Measurements from ENCODE around the gene ZBED4. TPM values are rescaled to one million over a fixed set of nuclear protein-coding genes. Genes with fewer than 3 reads are reported as not detected.

The ZBED4 gene
- total and polyA plus RNA-seq, 2 of the 13 experiments (the other 11 are each of a cell fraction or from before 2014, with no cell fraction given) = 5.4 to 9.6 TPM

GRCh38 chr22:49921508-49922278 is 68.0 kb downstream of the ZBED4 start:
- Histone ChIP-seq H3K27ac (ENCODE audit: extremely low read length, insufficient read depth, low read length) (no peak overlapping the region), H3K4me2 (ENCODE audit: low read depth, low read length) (no peak overlapping the region), H4K20me1 (ENCODE audit: insufficient read depth, low read length) (no peaks in the 10 kb centered on the region), H3K4me1 (ENCODE audit: insufficient read depth, low read length) (peaks cover 25% of the 10 kb centered on the region), H3K36me3 (replicated peaks in 1 of 2; ENCODE audit: control insufficient read depth in 1 of 2, insufficient read depth in 2 of 2, low read length in 2 of 2) (peaks cover 0 to 10% of the 10 kb centered on the region in 2 experiments; a peak in 3 of 5 replicates), H2AFZ (ENCODE audit: low read length) (no peak overlapping the region), H3K27me3 (ENCODE audit: control insufficient read depth in 1 of 2, insufficient read depth in 2 of 2, low read length in 2 of 2) (no peaks in the 10 kb centered on the region), H3K9me3 (ENCODE audit: low read length) (no peaks in the 10 kb centered on the region), H3K79me2 (ENCODE audit: insufficient read depth, low read length) (peaks cover 9% of the 10 kb centered on the region), H3K4me3 (replicated peaks in 1 of 3; ENCODE audit: insufficient read depth in 1 of 3, low read depth in 2 of 3, low read length in 3 of 3) (no peak overlapping the region), H3K9ac (ENCODE audit: insufficient read depth, low read depth, low read length) (no peak overlapping the region)
- no TSS peak for BruUV-seq (replicated peaks)
- TF ChIP-seq TFDP2 (CRISPR knock-in tag; IDR thresholded peaks at IDR 0.05) = no peak
- TF ChIP-seq, protein P1, sequence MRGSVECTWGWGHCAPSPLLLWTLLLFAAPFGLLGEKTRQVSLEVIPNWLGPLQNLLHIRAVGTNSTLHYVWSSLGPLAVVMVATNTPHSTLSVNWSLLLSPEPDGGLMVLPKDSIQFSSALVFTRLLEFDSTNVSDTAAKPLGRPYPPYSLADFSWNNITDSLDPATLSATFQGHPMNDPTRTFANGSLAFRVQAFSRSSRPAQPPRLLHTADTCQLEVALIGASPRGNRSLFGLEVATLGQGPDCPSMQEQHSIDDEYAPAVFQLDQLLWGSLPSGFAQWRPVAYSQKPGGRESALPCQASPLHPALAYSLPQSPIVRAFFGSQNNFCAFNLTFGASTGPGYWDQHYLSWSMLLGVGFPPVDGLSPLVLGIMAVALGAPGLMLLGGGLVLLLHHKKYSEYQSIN (CRISPR knock-in tag; IDR thresholded peaks at IDR 0.05; ENCODE audit: borderline replicate concordance) = no peak
- intact Hi-C loops (cut with micrococcal nuclease; ENCODE audit: unreplicated experiment) = no loop called here
- ATAC-seq = no peak
- no peak for DNase-seq (ENCODE audit: low spot score)
- in situ Hi-C loops (cut with HindIII; ENCODE audit: extremely low pct_ligation_motif_present, low pct_unique_long_range_greater_than_20kb) = loop anchor here (5.0 kb wide), 1 partner anchor 154 kb away; no protein-coding TSS in a partner anchor
- FAIRE-seq = no peak
- ChIA-PET POLR2A (no interaction called here), CTCF (ENCODE audit: low intra/inter-chr PET ratio, low total read pairs) (no interaction called here)
- 91% methylated on average over 21 of the region's 35 CpGs for WGBS (ENCODE audit: low lambda C conversion rate)

DNA sequence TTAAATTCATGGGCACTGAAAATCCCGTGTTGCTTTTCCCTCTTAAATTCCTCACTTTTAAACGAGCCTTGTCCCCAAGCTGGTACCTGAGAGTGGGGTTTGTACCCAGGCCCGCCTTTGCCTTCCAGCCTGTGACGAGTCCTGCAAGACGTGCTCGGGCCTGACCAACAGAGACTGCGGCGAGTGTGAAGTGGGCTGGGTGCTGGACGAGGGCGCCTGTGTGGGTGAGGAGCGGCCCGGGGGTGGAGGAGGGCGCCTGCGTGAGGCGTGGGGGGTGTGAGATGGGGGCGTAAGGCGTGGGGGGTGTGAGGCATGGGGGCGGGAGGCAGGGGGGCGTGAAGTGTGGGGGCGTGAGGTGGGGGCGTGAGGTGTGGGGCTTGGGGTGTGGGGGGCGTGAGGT is 68.8 kb downstream of the ZBED4 start:
- intact Hi-C loops (cut with micrococcal nuclease; ENCODE audit: unreplicated experiment) = no loop called here
- no peak for FAIRE-seq
- peaks cover 3% of the 10 kb centered on the region for H3K79me2 ChIP-seq (ENCODE audit: insufficient read depth, low read length)
- H3K4me2 ChIP-seq (ENCODE audit: low read depth, low read length) = no peak overlapping the region
- no peaks in the 10 kb centered on the region for H3K27me3 ChIP-seq (ENCODE audit: control insufficient read depth in 1 of 2, insufficient read depth in 2 of 2, low read length in 2 of 2)
- ATAC-seq = no peak
- POLR2A ChIA-PET = no interaction called here
- no peak overlapping the region for H2AFZ ChIP-seq (ENCODE audit: low read length)
- peaks cover 0 to 10% of the 10 kb centered on the region in 2 experiments; a peak in 3 of 5 replicates for H3K36me3 ChIP-seq (replicated peaks in 1 of 2; ENCODE audit: control insufficient read depth in 1 of 2, insufficient read depth in 2 of 2, low read length in 2 of 2)
- no peak for DNase-seq (ENCODE audit: low spot score)
- in situ Hi-C loops (cut with HindIII; ENCODE audit: extremely low pct_ligation_motif_present, low pct_unique_long_range_greater_than_20kb) = loop anchor here (5.0 kb wide), 1 partner anchor 155 kb away; no protein-coding TSS in a partner anchor
- H3K9ac ChIP-seq (ENCODE audit: insufficient read depth, low read depth, low read length) = no peak overlapping the region
- no peak overlapping the region for H3K27ac ChIP-seq (ENCODE audit: extremely low read length, insufficient read depth, low read length)
- H3K9me3 ChIP-seq (ENCODE audit: low read length) = no peaks in the 10 kb centered on the region
- H4K20me1 ChIP-seq (ENCODE audit: insufficient read depth, low read length) = no peaks in the 10 kb centered on the region
- no TSS peak for BruUV-seq (replicated peaks)
- CTCF ChIA-PET (ENCODE audit: low intra/inter-chr PET ratio, low total read pairs) = no interaction called here
- WGBS (ENCODE audit: low lambda C conversion rate) = 96% methylated on average over 22 of the region's 22 CpGs
- H3K4me1 ChIP-seq (ENCODE audit: insufficient read depth, low read length) = peaks cover 17% of the 10 kb centered on the region
- no peak overlapping the region for H3K4me3 ChIP-seq (replicated peaks in 1 of 3; ENCODE audit: insufficient read depth in 1 of 3, low read depth in 2 of 3, low read length in 3 of 3)
- no peak for TF ChIP-seq ESRRA (CRISPR knock-in tag; IDR thresholded peaks at IDR 0.05; ENCODE audit: low read depth)
- no peak for TF ChIP-seq KDM6A (CRISPR knock-in tag; IDR thresholded peaks at IDR 0.05; ENCODE audit: low read depth)
- TF ChIP-seq, protein P2, sequence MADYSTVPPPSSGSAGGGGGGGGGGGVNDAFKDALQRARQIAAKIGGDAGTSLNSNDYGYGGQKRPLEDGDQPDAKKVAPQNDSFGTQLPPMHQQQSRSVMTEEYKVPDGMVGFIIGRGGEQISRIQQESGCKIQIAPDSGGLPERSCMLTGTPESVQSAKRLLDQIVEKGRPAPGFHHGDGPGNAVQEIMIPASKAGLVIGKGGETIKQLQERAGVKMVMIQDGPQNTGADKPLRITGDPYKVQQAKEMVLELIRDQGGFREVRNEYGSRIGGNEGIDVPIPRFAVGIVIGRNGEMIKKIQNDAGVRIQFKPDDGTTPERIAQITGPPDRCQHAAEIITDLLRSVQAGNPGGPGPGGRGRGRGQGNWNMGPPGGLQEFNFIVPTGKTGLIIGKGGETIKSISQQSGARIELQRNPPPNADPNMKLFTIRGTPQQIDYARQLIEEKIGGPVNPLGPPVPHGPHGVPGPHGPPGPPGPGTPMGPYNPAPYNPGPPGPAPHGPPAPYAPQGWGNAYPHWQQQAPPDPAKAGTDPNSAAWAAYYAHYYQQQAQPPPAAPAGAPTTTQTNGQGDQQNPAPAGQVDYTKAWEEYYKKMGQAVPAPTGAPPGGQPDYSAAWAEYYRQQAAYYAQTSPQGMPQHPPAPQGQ (CRISPR knock-in tag; IDR thresholded peaks at IDR 0.05; ENCODE audit: borderline replicate concordance) = no peak
- TF ChIP-seq FOXK2 (IDR thresholded peaks at IDR 0.05) = no peak
- no peak for TF ChIP-seq U2AF1 (optimal IDR thresholded peaks at IDR 0.05; ENCODE audit: low read depth, low read length)

Data from HepG2 (cell line).